Activated gamma-delta T cell (primary cell): ENCODE data around the gene PROSER3.
"Not testable (repeated sequence)": the region's sequence is repeated elsewhere in the genome, so short reads cannot be mapped to it uniquely, and the experiment has no call there.

Source experiments
- DNase-seq: peaks from one replicate; lab custom pipeline; 2025; lab: John Stamatoyannopoulos, UW

Gene PROSER3

GRCh38 chr19:35754370-35755130 is 3.4 kb upstream of the PROSER3 start:
- no peak for DNase-seq

- no peak for DNase-seq
These were observed 2.8 kb upstream of the PROSER3 start for GRCh38 chr19:35755131-35755549.

GRCh38 chr19:35755550-35756376 is 2.2 kb upstream of the PROSER3 start:
- DNase-seq: no peak

GRCh38 chr19:35756377-35757230 is 1.4 kb upstream of the PROSER3 start, which contains the start of gene HSPB6:
Gene HSPB6 (minus strand): TSS chr19:35757029. CDS start chr19:35757008, 21 bp downstream.
- no peak for DNase-seq

- DNase-seq: no peak
These were observed 686 bp upstream of the PROSER3 start for GRCh38 chr19:35757231-35757748.

- no peak for DNase-seq
These were observed 1.7 kb downstream of the PROSER3 start for GRCh38 chr19:35759697-35760096.

GRCh38 chr19:35760711-35761349 is 2.9 kb downstream of the PROSER3 start:
- no peak for DNase-seq

- DNase-seq: no peak
These were observed 6.7 kb downstream of the PROSER3 start for GRCh38 chr19:35764432-35765315.

GRCh38 chr19:35766571-35767104 is 8.7 kb downstream of the PROSER3 start:
- no peak for DNase-seq

GRCh38 chr19:35767288-35768081 is 9.5 kb downstream of the PROSER3 start:
- no peak for DNase-seq

GRCh38 chr19:35768082-35768421 is 10.1 kb downstream of the PROSER3 start:
- DNase-seq: no peak

- DNase-seq: not testable (repeated sequence)
These were observed 14.4 kb downstream of the PROSER3 start for GRCh38 chr19:35772362-35772761.

- no peak for DNase-seq
These were observed 15.2 kb downstream of the PROSER3 start for GRCh38 chr19:35773020-35773806.

- DNase-seq: no peak
These were observed 16.5 kb downstream of the PROSER3 start for GRCh38 chr19:35774274-35775045.

- no peak for DNase-seq
These were observed 17.0 kb downstream of the PROSER3 start for GRCh38 chr19:35775046-35775297.

GRCh38 chr19:35775298-35776101 is 17.5 kb downstream of the PROSER3 start, which contains the start of gene ARHGAP33:
Gene ARHGAP33 (plus strand): TSS chr19:35775564. CDS start chr19:35775659, 95 bp downstream.
- peak; percentile 89 for DNase-seq
